GM18517 (cell line): ENCODE measurements around the gene PRDM2.
"Not testable (repeated sequence)": the region's sequence is repeated elsewhere in the genome, so short reads cannot be mapped to it uniquely, and the experiment has no call there.

Experiments
- ATAC-seq: cut with Tn5 transposase; IDR thresholded peaks from one replicate; pipeline ENCODE4 v1.9.1; 2021; ENCODE audit warnings: mild to moderate bottlenecking, moderate library complexity; ENCODE audit not compliant: unreplicated experiment

The PRDM2 gene, protein sequence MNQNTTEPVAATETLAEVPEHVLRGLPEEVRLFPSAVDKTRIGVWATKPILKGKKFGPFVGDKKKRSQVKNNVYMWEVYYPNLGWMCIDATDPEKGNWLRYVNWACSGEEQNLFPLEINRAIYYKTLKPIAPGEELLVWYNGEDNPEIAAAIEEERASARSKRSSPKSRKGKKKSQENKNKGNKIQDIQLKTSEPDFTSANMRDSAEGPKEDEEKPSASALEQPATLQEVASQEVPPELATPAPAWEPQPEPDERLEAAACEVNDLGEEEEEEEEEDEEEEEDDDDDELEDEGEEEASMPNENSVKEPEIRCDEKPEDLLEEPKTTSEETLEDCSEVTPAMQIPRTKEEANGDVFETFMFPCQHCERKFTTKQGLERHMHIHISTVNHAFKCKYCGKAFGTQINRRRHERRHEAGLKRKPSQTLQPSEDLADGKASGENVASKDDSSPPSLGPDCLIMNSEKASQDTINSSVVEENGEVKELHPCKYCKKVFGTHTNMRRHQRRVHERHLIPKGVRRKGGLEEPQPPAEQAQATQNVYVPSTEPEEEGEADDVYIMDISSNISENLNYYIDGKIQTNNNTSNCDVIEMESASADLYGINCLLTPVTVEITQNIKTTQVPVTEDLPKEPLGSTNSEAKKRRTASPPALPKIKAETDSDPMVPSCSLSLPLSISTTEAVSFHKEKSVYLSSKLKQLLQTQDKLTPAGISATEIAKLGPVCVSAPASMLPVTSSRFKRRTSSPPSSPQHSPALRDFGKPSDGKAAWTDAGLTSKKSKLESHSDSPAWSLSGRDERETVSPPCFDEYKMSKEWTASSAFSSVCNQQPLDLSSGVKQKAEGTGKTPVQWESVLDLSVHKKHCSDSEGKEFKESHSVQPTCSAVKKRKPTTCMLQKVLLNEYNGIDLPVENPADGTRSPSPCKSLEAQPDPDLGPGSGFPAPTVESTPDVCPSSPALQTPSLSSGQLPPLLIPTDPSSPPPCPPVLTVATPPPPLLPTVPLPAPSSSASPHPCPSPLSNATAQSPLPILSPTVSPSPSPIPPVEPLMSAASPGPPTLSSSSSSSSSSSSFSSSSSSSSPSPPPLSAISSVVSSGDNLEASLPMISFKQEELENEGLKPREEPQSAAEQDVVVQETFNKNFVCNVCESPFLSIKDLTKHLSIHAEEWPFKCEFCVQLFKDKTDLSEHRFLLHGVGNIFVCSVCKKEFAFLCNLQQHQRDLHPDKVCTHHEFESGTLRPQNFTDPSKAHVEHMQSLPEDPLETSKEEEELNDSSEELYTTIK (N-terminal part only)

DNA sequence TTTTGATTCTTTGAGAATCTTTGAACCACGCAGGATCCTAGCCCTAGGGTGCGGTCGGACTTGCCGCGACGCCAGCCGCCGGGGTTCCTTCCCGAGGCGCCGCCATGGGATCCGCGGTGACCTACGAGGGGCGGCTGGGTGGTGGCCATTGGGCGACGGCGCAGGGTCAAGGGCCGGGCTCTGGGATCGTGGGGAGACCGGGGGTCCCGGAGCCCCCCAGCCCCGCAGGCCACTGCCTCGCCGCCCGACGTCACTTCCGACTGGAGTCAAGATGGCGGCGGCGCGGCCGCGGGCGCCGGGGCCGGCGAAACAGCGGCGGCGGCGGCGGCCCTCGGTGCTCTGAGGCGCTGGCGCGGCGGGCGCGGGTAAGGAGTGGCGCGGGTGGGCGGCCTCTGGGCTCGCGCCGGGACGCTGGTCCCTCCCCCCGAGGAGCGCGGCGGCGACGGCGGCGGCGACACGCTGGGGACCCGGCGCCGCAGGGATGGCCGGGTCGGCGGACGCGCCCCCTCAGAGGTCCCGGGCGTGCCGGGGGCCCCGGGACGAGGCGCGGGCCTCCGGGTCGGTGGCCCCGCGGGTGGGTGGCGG lies at the start of gene PRDM2:
Gene PRDM2, plus strand, starts transcription at position 253 of the 585 bp plus-strand sequence. CDS start 15,418 bp downstream, outside the sequence.
- peak; percentile 33 for ATAC-seq

DNA sequence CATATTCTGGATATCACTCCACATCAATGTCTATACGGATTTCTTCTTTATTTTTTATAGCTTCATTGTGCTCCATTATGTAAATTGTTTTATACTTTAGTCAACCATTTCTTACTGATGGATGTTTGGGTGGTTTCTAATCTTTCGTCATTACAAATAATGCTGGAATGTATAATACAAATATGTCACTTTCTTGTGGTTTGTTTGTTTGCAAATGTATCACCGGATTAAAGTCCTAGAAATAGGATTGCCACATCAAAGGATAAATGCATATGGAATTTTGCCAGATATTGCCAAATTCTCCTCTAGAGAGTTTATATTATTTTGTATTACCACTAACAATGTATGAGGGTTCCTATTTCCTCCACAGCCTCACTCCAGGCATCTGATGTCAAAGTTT lies 48.7 kb upstream of the PRDM2 start:
- ATAC-seq: no peak

DNA sequence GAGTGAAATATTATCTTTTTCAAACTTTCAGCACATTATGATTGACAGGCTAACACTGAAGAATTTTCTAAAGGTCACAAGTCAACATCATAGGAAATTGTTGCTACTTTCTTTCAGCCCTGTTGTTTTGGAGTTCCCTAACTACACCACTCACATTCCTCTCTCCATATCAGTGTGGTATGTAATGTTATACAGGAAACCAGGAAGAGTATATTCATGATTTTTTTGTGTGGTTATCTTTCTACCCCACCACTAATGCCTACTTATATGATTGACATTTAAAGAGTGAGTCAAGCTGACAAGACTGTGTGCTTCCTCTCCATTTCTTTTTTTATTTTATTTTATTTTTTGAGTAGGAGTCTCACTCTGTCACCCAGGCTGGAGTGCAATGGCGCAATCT lies 47.8 kb upstream of the PRDM2 start:
- ATAC-seq: no peak

GRCh38 chr1:13661539-13661938 lies 38.4 kb upstream of the PRDM2 start:
- ATAC-seq: no peak

GRCh38 chr1:13662493-13662892 lies 37.5 kb upstream of the PRDM2 start:
- no peak for ATAC-seq

- no peak for ATAC-seq
Measured at GRCh38 chr1:13663969-13664368, 36.0 kb upstream of the PRDM2 start.

GRCh38 chr1:13664451-13664850 lies 35.5 kb upstream of the PRDM2 start:
- ATAC-seq: no peak

DNA sequence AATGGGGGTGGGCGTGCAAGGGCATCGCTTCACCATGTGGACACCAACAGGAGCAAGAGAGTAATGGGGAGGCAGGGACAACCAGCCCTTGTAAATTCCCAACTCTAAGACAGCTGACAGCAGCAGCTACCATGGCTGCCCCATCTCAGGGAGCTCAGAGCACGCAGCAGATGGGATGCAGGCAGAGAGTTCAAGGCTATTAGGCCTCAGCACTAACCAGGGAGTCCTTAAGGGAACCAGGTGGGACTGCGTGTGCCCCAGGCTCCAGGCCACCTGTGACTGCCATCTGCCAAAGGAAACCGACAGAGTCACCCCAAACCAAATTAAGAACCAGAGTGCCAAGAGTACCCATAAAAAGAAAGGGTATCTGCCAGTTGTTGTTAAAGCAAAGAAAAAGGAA lies 33.7 kb upstream of the PRDM2 start:
- no peak for ATAC-seq

- no peak for ATAC-seq
Measured at GRCh38 chr1:13667691-13668090, 32.3 kb upstream of the PRDM2 start.

DNA sequence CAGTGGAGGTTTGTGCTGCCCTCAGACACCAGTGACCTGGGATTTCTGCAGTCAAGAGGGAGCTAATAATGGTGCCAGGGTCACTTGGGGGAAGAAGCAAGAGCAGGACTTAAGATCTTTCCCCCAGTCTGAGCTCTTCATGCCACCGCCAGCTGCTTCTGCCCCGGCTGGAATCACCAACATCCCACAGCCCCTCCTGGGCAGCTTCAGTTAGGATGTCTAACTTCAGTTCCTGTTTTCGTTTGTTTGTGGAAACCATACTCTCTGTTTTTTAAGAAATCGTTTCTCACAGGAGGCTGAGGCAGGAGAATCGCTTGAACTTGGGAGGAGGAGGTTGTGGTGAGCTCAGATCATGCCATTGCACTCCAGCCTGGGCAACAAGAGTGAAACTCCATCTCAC lies 25.6 kb upstream of the PRDM2 start:
- no peak for ATAC-seq

DNA sequence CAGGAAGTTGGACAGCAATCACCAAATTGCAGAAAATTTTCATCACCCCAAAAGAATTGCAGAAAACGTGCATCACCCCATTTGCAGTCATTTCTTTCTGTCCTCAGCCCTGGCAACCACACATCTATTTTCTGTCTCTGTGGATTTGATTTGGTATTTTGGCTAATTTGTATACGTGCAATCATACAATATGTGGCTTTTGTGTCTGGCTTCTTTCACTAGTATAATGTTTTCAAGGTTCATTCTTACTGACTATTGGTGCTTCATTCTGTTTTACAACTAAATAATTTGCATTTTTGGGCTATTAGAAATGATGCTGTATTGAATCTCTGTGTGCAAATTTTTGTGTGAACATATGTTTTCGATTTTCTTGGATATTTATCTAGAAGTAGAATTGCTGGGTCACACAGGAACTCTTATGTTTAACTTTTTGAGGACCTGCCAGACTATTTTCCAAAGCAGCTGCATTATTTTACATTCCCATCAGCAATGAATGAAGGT lies 24.8 kb upstream of the PRDM2 start:
- ATAC-seq: no peak

DNA sequence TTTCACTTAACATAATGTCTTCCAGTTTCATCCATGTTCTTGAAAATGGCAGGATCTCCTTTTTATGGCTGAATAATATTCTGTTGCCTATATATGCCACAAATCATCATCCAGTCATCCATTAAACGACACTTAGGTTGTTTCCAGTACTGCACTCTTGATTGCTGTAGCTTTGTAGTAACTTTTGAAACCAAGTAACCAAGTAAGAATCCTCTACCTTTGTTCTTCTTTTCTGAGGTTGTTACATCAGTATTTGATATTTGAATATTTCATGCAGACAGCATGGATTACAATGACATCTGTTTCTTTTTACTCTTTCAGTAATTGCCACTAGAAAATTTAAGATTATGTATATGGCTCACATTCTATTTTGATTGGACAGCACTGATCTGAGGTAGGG lies 22.1 kb upstream of the PRDM2 start:
- no peak for ATAC-seq

- ATAC-seq: no peak
Measured at GRCh38 chr1:13679651-13680050, 20.3 kb upstream of the PRDM2 start.

DNA sequence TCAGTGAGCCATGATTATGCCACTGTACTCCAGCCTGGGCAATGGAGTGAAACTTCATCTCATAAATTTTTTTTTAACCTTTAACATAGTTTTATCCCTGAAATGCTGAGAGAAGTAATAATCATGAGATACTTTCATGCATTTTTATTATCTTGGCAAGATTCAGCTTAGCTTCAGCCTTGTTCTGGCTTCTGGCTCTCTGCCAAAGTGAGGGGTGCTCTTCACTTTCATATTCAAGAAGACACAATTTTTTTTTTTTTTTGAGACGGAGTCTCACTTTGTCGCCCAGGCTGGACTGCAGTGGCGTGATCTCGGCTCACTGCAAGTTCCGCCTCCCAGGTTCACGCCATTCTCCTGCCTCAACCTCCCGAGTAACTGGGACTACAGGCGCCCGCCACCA lies 19.4 kb upstream of the PRDM2 start:
- ATAC-seq: not testable (repeated sequence)

- ATAC-seq: no peak
Measured at GRCh38 chr1:13681921-13682320, 18.1 kb upstream of the PRDM2 start.

DNA sequence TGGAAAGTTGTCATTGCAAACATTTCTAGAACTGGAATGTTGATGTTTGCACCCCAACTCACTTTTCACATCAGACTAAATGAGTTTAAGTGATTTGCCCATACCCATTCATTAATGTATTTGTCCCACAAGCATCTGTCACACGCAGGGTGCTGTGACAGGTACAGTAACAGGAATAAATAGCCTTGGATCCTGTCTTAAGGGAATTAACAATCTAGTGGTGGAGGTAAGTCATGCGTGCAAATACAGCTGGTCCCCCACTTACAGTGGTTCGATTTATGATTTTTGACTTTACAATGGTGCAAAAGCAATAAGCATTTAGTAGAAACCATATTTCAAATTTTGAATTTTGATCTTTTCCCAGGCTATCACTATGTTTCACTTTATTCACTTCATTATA lies 17.5 kb upstream of the PRDM2 start:
- no peak for ATAC-seq

- no peak for ATAC-seq
Measured at GRCh38 chr1:13683206-13683605, 16.8 kb upstream of the PRDM2 start.

DNA sequence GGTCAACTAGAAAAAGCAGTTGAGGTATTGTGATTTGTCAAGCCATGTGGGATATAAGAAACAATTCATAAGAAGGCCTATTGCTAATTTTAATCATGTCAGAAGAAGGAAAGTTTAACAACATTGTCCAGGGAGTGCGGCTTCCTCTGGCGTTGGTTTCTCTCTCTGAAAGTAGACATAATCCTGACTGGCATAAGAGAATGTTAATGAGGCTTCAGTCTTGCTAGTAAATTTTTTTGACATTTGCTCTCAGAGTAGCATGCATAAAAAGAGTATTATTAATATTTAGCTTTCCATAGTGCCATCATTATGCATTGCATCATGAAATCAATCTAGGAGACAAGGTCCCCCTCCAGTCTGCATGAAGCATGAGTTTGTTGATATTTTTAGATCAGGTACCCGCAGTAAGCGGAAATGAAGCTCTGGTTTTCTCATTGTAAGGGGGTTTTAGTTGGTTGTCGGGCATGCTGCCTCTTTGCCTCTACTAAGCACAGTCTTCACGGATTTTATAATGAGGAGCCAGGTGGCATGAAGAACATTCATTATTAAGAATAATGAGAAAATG lies 12.8 kb upstream of the PRDM2 start:
- no peak for ATAC-seq

DNA sequence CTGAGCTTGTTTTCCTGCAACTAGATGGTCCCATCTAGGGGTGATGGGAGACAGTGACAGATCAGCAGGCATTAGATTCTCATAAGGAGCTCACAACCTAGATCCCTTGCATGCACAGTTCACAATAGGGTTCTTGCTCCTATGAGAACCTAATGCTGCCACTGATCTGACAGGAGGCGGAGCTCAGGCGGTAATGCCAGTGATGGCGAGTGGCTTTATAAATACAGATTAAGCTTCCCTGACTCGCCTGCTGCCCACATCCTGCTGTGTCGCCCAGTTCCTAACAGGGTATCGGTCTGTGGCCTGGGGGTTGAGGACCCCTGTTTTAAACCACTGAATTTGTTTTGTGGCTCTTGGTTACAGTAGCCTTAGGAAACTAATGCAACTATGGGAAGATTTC lies 6.9 kb upstream of the PRDM2 start:
- not testable (repeated sequence) for ATAC-seq
